Activated CD8-positive, alpha-beta T cell treated with anti-CD3 and anti-CD28 coated beads for 36 hours (primary cell): ENCODE data around the gene NONO. TPM values are rescaled to one million over a fixed set of nuclear protein-coding genes. Genes with fewer than 3 reads are reported as not detected.

Experiments used
- ATAC-seq: fragments of 200-7000 bp; cut with Tn5 transposase; one replicate; pipeline ENCODE4 v1.10.0; 2021; ENCODE audit warnings: mild to moderate bottlenecking, moderate library complexity
- CTCF ChIA-PET: fragments of 350-600 bp; sonication (Branson Sonifier 250); formaldehyde crosslinking; loops from one replicate; lab custom pipeline; 2021; ENCODE audit warnings: antibody characterized with exemption; lab: Charles Lee
- POLR2A ChIA-PET: fragments of 350-600 bp; sonication (Branson Sonifier 250); formaldehyde crosslinking; loops from one replicate; lab custom pipeline; 2021; ENCODE audit warnings: antibody characterized with exemption; lab: Charles Lee
- DNase-seq: peaks from one replicate; pipeline ENCODE4 v3.0.0-alpha.2; 2020
- H3K27ac Mint-ChIP-seq: one replicate; pipeline ENCODE4 v1.8.0; 2021; ENCODE audit warnings: mild to moderate bottlenecking, mixed read lengths
- H3K27me3 Mint-ChIP-seq: one replicate; pipeline ENCODE4 v1.8.0; 2021; ENCODE audit warnings: mixed read lengths
- H3K36me3 Mint-ChIP-seq: one replicate; pipeline ENCODE4 v1.8.0; 2021; ENCODE audit warnings: low read depth, mixed read lengths
- H3K4me1 Mint-ChIP-seq: one replicate; pipeline ENCODE4 v1.8.0; 2021; ENCODE audit warnings: low read depth, mixed read lengths
- H3K4me3 Mint-ChIP-seq: one replicate; pipeline ENCODE4 v1.8.0; 2021; ENCODE audit warnings: mild to moderate bottlenecking, moderate library complexity, mixed read lengths
- H3K9me3 Mint-ChIP-seq: one replicate; pipeline ENCODE4 v1.8.0; 2021; ENCODE audit warnings: mixed read lengths
- intact Hi-C: fragments of 100-400 bp; cut with micrococcal nuclease; formaldehyde crosslinking; loops from one replicate; pipeline ENCODE4 v1.10.0; 2022
- total RNA-seq, 2 experiments: library from RNA; stranded (reverse); gene quantifications; one replicate each; pipeline ENCODE4 v1.2.3, GENCODE V29; 2021
- TF ChIP-seq, protein P1 (sequence below): fragments of 200-600 bp; IDR thresholded peaks from one replicate; pipeline ENCODE4 v1.8.0; 2022; ENCODE audit warnings: antibody characterized with exemption, mild to moderate bottlenecking

The NONO gene
- total RNA-seq, 2 experiments from 2014 or later: 461 to 487 TPM

DNA sequence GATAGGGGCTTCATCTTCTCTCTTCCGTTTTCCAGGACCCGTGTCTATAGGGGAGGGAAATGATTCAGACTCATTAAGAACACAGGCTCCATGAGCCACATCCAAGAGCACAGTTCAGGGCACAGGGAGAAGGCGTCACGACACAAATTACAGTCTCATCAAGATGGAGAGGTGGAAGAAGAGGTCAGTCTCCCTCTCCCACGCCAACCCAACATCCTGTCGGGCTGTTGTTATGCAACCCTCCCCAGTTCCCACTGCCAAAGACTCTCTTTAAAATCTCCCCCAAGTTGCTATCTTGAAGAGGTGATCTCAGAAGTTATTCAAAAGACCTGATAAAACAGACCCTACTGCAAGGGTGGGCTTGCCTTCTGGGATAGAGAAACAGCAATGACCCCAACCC is 42.1 kb upstream of the NONO start:
- Mint-ChIP-seq H3K27ac (no peak overlapping the region), H3K36me3 (peaks cover 25% of the 10 kb centered on the region), H3K27me3 (no peaks in the 10 kb centered on the region), H3K9me3 (no peaks in the 10 kb centered on the region), H3K4me3 (no peak overlapping the region), H3K4me1 (no peaks in the 10 kb centered on the region)
- ATAC-seq: no peak
- no peak for DNase-seq
- ChIA-PET POLR2A (no interaction called here), CTCF (no interaction called here)
- TF ChIP-seq, protein P1, sequence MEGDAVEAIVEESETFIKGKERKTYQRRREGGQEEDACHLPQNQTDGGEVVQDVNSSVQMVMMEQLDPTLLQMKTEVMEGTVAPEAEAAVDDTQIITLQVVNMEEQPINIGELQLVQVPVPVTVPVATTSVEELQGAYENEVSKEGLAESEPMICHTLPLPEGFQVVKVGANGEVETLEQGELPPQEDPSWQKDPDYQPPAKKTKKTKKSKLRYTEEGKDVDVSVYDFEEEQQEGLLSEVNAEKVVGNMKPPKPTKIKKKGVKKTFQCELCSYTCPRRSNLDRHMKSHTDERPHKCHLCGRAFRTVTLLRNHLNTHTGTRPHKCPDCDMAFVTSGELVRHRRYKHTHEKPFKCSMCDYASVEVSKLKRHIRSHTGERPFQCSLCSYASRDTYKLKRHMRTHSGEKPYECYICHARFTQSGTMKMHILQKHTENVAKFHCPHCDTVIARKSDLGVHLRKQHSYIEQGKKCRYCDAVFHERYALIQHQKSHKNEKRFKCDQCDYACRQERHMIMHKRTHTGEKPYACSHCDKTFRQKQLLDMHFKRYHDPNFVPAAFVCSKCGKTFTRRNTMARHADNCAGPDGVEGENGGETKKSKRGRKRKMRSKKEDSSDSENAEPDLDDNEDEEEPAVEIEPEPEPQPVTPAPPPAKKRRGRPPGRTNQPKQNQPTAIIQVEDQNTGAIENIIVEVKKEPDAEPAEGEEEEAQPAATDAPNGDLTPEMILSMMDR: no peak
- intact Hi-C loops: no loop called here

DNA sequence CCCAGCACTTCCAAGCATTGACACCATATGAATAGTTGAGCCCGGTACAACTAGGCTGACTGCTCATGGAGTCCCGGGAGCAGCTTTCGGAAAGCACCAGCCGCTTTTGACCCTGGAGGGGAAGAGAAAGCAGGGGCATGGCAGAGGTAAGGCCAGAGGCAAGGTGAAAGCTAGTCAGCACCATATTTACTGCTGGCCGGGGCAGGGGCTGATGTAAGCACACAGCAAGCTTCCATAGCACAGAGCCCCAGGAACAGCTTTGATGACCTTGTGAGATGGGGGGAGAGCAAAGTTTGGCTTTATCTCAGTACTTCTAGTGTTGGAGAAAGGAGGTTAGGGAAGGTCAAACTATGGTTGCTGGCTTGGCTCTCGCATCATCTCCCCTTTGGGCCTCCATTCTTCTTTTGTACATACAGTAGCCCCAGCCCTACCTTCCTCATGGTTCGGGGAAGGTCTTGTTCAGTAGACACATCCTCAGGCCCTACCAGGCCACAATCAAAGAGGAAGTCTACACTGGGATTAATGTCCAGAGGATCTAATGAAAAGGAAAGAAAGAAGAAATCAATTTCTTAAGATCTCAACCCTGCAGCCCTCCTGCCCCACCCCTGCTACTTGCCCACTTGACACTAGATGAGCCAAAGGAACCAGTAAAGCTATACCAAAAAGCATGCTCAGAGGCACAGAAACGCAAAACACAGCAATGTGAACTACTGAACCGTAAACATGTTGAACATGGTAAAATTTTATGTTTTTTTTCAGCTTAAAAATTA is 38.9 kb upstream of the NONO start:
- Mint-ChIP-seq H3K36me3 (peaks cover 35% of the 10 kb centered on the region), H3K4me1 (no peaks in the 10 kb centered on the region), H3K27ac (peak overlapping the region; percentile 15), H3K9me3 (no peaks in the 10 kb centered on the region), H3K27me3 (no peaks in the 10 kb centered on the region), H3K4me3 (no peak overlapping the region)
- ChIA-PET CTCF (no interaction called here), POLR2A (no interaction called here)
- TF ChIP-seq, protein P1: no peak
- ATAC-seq: no peak
- no peak for DNase-seq
- intact Hi-C loops: no loop called here

DNA sequence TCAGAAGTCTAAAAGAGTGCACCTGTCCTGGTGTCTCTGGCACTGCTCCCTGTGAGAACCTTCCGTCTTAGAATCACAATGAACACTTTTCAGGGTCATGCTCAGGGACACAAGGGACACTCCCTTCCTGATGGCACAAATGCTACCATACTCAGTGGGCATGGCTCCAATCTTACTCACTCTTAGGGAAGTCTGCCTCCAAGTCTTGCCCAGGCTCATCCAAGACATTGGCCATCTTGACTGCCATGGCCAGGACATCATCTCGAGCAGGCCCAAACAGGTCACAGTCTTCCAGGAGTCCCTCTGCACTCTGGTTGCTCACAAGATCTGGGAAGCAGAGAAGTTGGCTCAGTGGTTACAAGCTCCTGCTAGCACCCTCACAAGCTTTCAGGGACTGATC is 38.3 kb upstream of the NONO start:
- ATAC-seq (no peak), DNase-seq (no peak)
- ChIA-PET CTCF (no interaction called here), POLR2A (no interaction called here)
- H3K36me3 Mint-ChIP-seq: peaks cover 33% of the 10 kb centered on the region
- no peaks in the 10 kb centered on the region for H3K27me3 Mint-ChIP-seq
- intact Hi-C loops: no loop called here
- TF ChIP-seq, protein P1: no peak
- no peaks in the 10 kb centered on the region for H3K4me1 Mint-ChIP-seq
- no peak overlapping the region for H3K4me3 Mint-ChIP-seq
- no peaks in the 10 kb centered on the region for H3K9me3 Mint-ChIP-seq
- no peak overlapping the region for H3K27ac Mint-ChIP-seq

DNA sequence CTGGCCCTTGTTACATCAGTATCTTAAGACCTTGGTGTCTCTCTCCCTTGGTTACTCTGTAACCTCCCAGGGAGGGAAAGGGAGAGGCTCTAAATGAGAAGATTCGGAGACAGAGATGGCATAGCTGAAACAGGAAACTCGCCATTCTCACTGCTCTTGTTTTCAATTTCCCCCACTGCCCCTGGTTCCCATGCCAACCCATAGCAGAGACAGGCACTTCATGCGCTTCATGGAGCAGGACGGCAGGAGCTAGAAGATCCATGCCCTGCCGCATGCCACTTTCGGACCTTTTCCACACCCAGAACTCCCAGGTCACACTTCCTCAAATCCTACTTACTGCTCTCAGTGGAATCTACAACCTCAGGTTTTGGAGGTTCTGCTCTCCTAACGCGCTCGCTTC is 32.6 kb upstream of the NONO start:
- Mint-ChIP-seq H3K4me3 (peak overlapping the region; percentile 89), H3K36me3 (peaks cover 15% of the 10 kb centered on the region), H3K9me3 (no peaks in the 10 kb centered on the region), H3K27ac (peak overlapping the region; percentile 16), H3K27me3 (no peaks in the 10 kb centered on the region), H3K4me1 (peaks cover 30% of the 10 kb centered on the region)
- intact Hi-C loops: loop anchor here (10.0 kb wide), 2 partner anchors 56 to 146 kb away; partner anchors contain the start of gene CXorf65
- ChIA-PET CTCF (no interaction called here), POLR2A (interaction anchor here (1.0 kb wide), 1 partner anchor 43 kb away, joined by 3 read pairs; no protein-coding TSS in a partner anchor)
- DNase-seq (no peak), ATAC-seq (no peak)
- TF ChIP-seq, protein P1: no peak

DNA sequence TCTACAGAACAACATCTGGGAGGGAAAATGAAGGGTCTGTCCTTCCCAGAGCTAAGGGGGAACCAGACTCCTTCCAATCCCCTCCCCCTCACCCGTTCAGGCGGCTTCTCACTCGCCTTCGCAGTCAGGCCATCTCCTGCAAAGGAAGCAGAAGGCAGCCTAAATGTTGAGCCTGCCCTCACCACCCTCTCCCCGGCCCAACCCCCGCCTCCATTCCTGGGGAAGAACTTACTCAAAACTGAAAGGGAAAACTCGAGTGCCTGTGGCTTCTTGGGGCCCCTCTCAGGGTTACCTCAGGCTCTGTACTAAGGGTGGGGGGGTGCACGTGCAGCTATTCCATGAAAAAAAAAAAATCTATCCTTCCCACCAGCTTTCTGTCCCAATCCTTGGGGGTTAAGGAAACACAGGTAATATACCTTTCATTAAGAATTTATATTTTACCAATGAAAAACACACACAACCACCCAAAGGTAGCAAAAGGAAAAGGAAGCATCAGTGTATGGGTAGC is 31.9 kb upstream of the NONO start:
- TF ChIP-seq, protein P1: no peak
- ChIA-PET CTCF (no interaction called here), POLR2A (interaction anchor here (1.0 kb wide), 1 partner anchor 42 kb away, joined by 3 read pairs; no protein-coding TSS in a partner anchor)
- Mint-ChIP-seq H3K9me3 (no peaks in the 10 kb centered on the region), H3K27ac (peak overlapping the region; percentile 73), H3K4me3 (peak overlapping the region; percentile 89), H3K27me3 (no peaks in the 10 kb centered on the region), H3K36me3 (peaks cover 12% of the 10 kb centered on the region), H3K4me1 (peaks cover 32% of the 10 kb centered on the region)
- DNase-seq: peak; percentile 45
- no peak for ATAC-seq
- intact Hi-C loops: loop anchor here (10.0 kb wide), 2 partner anchors 57 to 147 kb away; partner anchors contain the start of gene CXorf65
